ENCODE data around the gene CIB1. TPM values are rescaled to one million over a fixed set of nuclear protein-coding genes. Genes with fewer than 3 reads are reported as not detected.

The CIB1 gene
- total and polyA plus RNA-seq, 2 donors from 2014 or later = 158 to 321 TPM

GRCh38 chr15:90230610-90231009 is 3.1 kb downstream of the CIB1 start:
- Histone ChIP-seq H3K9ac (ENCODE audit: low read length in 3 of 3) (peak overlapping the region in 1 of 3 donors; percentile 23), H3K4me3 (ENCODE audit: low read length in 3 of 3) (no peak overlapping the region), H3K4me1 (ENCODE audit: control insufficient read depth in 2 of 3, insufficient read depth in 2 of 3, low read depth in 1 of 3, low read length in 3 of 3) (peaks cover 0 to 33% (median 23%) of the 10 kb centered on the region in 3 donors), H3K36me3 (ENCODE audit: control insufficient read depth in 2 of 3, insufficient read depth in 3 of 3, low read length in 3 of 3) (peaks cover 2 to 29% (median 15%) of the 10 kb centered on the region in 3 donors), H3K27me3 (ENCODE audit: control insufficient read depth, insufficient read depth, low read length) (no peaks in the 10 kb centered on the region), H3K27ac (ENCODE audit: low read depth in 2 of 2, low read length in 2 of 2) (peak overlapping the region; percentile 17 to 48), H3K9me3 (ENCODE audit: control insufficient read depth in 2 of 3, insufficient read depth in 1 of 3, low read length in 3 of 3) (no peaks in the 10 kb centered on the region)
- FAIRE-seq (no peak), DNase-seq (no peak)
- no peak for TF ChIP-seq CTCF (IDR thresholded peaks at IDR 0.05; ENCODE audit: borderline replicate concordance, extremely low read depth, insufficient read depth)
- intact Hi-C loops (cut with DNase I) = no loop called here

DNA sequence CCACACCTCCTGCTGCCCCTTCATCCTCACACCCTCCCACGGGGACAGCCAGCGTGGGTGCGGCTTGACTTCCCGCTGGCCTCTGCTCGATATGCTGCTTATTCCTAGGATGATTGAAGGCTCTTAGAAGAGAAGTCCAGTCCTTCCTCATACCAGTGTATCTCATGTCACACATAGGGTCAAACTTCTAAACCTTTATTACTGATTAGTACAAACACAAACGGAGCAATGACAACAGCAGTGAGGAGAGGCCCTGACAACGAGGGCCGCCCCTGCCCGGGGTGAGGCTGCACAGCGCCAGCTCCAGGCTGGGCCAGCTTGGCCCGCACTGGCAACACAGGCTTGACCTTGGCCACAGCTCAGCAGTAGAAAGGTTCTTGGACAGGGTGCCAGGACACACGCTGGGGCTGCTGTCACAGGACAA is 3.7 kb downstream of the CIB1 start:
- no peaks in the 10 kb centered on the region for H3K27me3 ChIP-seq (ENCODE audit: control insufficient read depth, insufficient read depth, low read length)
- H3K4me1 ChIP-seq (ENCODE audit: control insufficient read depth in 2 of 3, insufficient read depth in 2 of 3, low read depth in 1 of 3, low read length in 3 of 3) = peaks cover 0 to 33% (median 23%) of the 10 kb centered on the region in 3 donors
- H3K36me3 ChIP-seq (ENCODE audit: control insufficient read depth in 2 of 3, insufficient read depth in 3 of 3, low read length in 3 of 3) = peaks cover 2 to 33% (median 16%) of the 10 kb centered on the region in 3 donors
- intact Hi-C loops (cut with DNase I) = no loop called here
- no peaks in the 10 kb centered on the region for H3K9me3 ChIP-seq (ENCODE audit: control insufficient read depth in 2 of 3, insufficient read depth in 1 of 3, low read length in 3 of 3)
- no peak for FAIRE-seq
- H3K4me3 ChIP-seq (ENCODE audit: low read length in 3 of 3) = no peak overlapping the region
- DNase-seq = no peak
- peak overlapping the region in 1 of 3 donors; percentile 23 for H3K9ac ChIP-seq (ENCODE audit: low read length in 3 of 3)
- H3K27ac ChIP-seq (ENCODE audit: low read depth in 2 of 2, low read length in 2 of 2) = no peak overlapping the region
- no peak for TF ChIP-seq CTCF (IDR thresholded peaks at IDR 0.05; ENCODE audit: borderline replicate concordance, extremely low read depth, insufficient read depth)

DNA sequence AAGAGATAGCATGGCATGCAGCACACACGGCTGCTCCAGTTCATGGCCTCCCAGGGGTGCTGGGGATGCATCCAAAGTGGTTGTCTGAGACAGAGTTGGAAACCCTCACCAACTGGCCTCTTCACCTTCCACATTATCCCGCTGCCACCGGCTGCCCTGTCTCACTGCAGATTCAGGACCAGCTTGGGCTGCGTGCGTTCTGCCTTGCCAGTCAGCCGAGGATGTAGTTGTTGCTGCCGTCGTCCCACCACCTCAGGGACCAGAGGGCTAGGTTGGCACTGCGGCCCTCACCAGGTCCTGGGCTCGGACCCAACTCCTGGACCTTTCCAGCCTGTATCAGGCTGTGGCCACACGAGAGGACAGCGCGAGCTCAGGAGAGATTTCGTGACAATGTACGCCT is 4.8 kb downstream of the CIB1 start:
- Histone ChIP-seq H3K36me3 (ENCODE audit: control insufficient read depth in 2 of 3, insufficient read depth in 3 of 3, low read length in 3 of 3) (peaks cover 2 to 37% (median 25%) of the 10 kb centered on the region in 3 donors), H3K4me1 (ENCODE audit: control insufficient read depth in 2 of 3, insufficient read depth in 2 of 3, low read depth in 1 of 3, low read length in 3 of 3) (peaks cover 0 to 26% (median 23%) of the 10 kb centered on the region in 3 donors), H3K27me3 (ENCODE audit: control insufficient read depth, insufficient read depth, low read length) (no peaks in the 10 kb centered on the region), H3K9ac (ENCODE audit: low read length in 3 of 3) (no peak overlapping the region), H3K9me3 (ENCODE audit: control insufficient read depth in 2 of 3, insufficient read depth in 1 of 3, low read length in 3 of 3) (no peaks in the 10 kb centered on the region), H3K27ac (ENCODE audit: low read depth in 2 of 2, low read length in 2 of 2) (no peak overlapping the region), H3K4me3 (ENCODE audit: low read length in 3 of 3) (no peak overlapping the region)
- DNase-seq (no peak), FAIRE-seq (no peak)
- no peak for TF ChIP-seq CTCF (IDR thresholded peaks at IDR 0.05; ENCODE audit: borderline replicate concordance, extremely low read depth, insufficient read depth)
- intact Hi-C loops (cut with DNase I) = loop anchor here (5.0 kb wide), 1 partner anchor 67 kb away; no protein-coding TSS in a partner anchor
